ENCODE results near the gene KISS1R. TPM values are rescaled to one million over a fixed set of nuclear protein-coding genes. Genes with fewer than 3 reads are reported as not detected.
"Not testable (repeated sequence)": the region's sequence is repeated elsewhere in the genome, so short reads cannot be mapped to it uniquely, and the experiment has no call there.

The KISS1R gene
- total RNA-seq, 1 experiment from 2014 or later, result 1.4 TPM

GRCh38 chr19:876780-877314, 40.3 kb upstream of the KISS1R start:
- H3K36me3 ChIP-seq (replicated peaks; ENCODE audit: control insufficient read depth, insufficient read depth, low read length), result peaks cover 5% of the 10 kb centered on the region
- H3K27me3 ChIP-seq (ENCODE audit: control insufficient read depth, insufficient read depth, low read length), result no peaks in the 10 kb centered on the region
- DNase-seq, result no peak
- no peak overlapping the region for H3K4me3 ChIP-seq (ENCODE audit: insufficient read depth, low read depth, low read length)

- not testable (repeated sequence) for H3K4me3 ChIP-seq (ENCODE audit: insufficient read depth, low read depth, low read length); DNase-seq; H3K27me3 ChIP-seq (ENCODE audit: control insufficient read depth, insufficient read depth, low read length); H3K36me3 ChIP-seq (replicated peaks; ENCODE audit: control insufficient read depth, insufficient read depth, low read length)
Observed at GRCh38 chr19:877992-878660, 39.0 kb upstream of the KISS1R start.

- H3K4me3 ChIP-seq (ENCODE audit: insufficient read depth, low read depth, low read length); DNase-seq; H3K36me3 ChIP-seq (replicated peaks; ENCODE audit: control insufficient read depth, insufficient read depth, low read length); H3K27me3 ChIP-seq (ENCODE audit: control insufficient read depth, insufficient read depth, low read length): not testable (repeated sequence)
Observed at GRCh38 chr19:878751-879561, 38.2 kb upstream of the KISS1R start.

GRCh38 chr19:879711-880438, 37.3 kb upstream of the KISS1R start:
- H3K4me3 ChIP-seq (ENCODE audit: insufficient read depth, low read depth, low read length), result no peak overlapping the region
- DNase-seq, result peak; percentile 77
- no peaks in the 10 kb centered on the region for H3K27me3 ChIP-seq (ENCODE audit: control insufficient read depth, insufficient read depth, low read length)
- peaks cover 5% of the 10 kb centered on the region for H3K36me3 ChIP-seq (replicated peaks; ENCODE audit: control insufficient read depth, insufficient read depth, low read length)

- no peak for DNase-seq
- no peak overlapping the region for H3K4me3 ChIP-seq (ENCODE audit: insufficient read depth, low read depth, low read length)
- H3K27me3 ChIP-seq (ENCODE audit: control insufficient read depth, insufficient read depth, low read length), result no peaks in the 10 kb centered on the region
- H3K36me3 ChIP-seq (replicated peaks; ENCODE audit: control insufficient read depth, insufficient read depth, low read length), result peaks cover 5% of the 10 kb centered on the region; the same call in 1 of the 2 replicates
Observed at GRCh38 chr19:881385-882071, 35.6 kb upstream of the KISS1R start.

- no peak for DNase-seq
- Histone ChIP-seq H3K27me3 (ENCODE audit: control insufficient read depth, insufficient read depth, low read length) (no peaks in the 10 kb centered on the region), H3K4me3 (ENCODE audit: insufficient read depth, low read depth, low read length) (no peak overlapping the region), H3K36me3 (replicated peaks; ENCODE audit: control insufficient read depth, insufficient read depth, low read length) (peaks cover 5% of the 10 kb centered on the region; the same call in 1 of the 2 replicates)
Observed at GRCh38 chr19:882871-883497, 34.1 kb upstream of the KISS1R start.

- Histone ChIP-seq H3K4me3 (ENCODE audit: insufficient read depth, low read depth, low read length) (no peak overlapping the region), H3K27me3 (ENCODE audit: control insufficient read depth, insufficient read depth, low read length) (no peaks in the 10 kb centered on the region), H3K36me3 (replicated peaks; ENCODE audit: control insufficient read depth, insufficient read depth, low read length) (peaks cover 5% of the 10 kb centered on the region; the same call in 1 of the 2 replicates)
- peak; percentile 76 for DNase-seq
Observed at GRCh38 chr19:883661-884211, 33.4 kb upstream of the KISS1R start.

- no peak for DNase-seq
- H3K36me3 ChIP-seq (replicated peaks; ENCODE audit: control insufficient read depth, insufficient read depth, low read length), result peaks cover 7% of the 10 kb centered on the region
- H3K4me3 ChIP-seq (ENCODE audit: insufficient read depth, low read depth, low read length), result no peak overlapping the region
- H3K27me3 ChIP-seq (ENCODE audit: control insufficient read depth, insufficient read depth, low read length), result no peaks in the 10 kb centered on the region
Observed at GRCh38 chr19:884420-885211, 32.5 kb upstream of the KISS1R start.

- H3K36me3 ChIP-seq (replicated peaks; ENCODE audit: control insufficient read depth, insufficient read depth, low read length), result peaks cover 7% of the 10 kb centered on the region
- no peak for DNase-seq
- no peak overlapping the region for H3K4me3 ChIP-seq (ENCODE audit: insufficient read depth, low read depth, low read length)
- H3K27me3 ChIP-seq (ENCODE audit: control insufficient read depth, insufficient read depth, low read length), result no peaks in the 10 kb centered on the region
Observed at GRCh38 chr19:885536-886224, 31.5 kb upstream of the KISS1R start.

GRCh38 chr19:887072-887471, 30.1 kb upstream of the KISS1R start:
- Histone ChIP-seq H3K4me3 (ENCODE audit: insufficient read depth, low read depth, low read length) (no peak overlapping the region), H3K27me3 (ENCODE audit: control insufficient read depth, insufficient read depth, low read length) (no peaks in the 10 kb centered on the region), H3K36me3 (replicated peaks; ENCODE audit: control insufficient read depth, insufficient read depth, low read length) (peaks cover 2% of the 10 kb centered on the region)
- no peak for DNase-seq

- no peak overlapping the region for H3K4me3 ChIP-seq (ENCODE audit: insufficient read depth, low read depth, low read length)
- peaks cover 2% of the 10 kb centered on the region for H3K36me3 ChIP-seq (replicated peaks; ENCODE audit: control insufficient read depth, insufficient read depth, low read length)
- H3K27me3 ChIP-seq (ENCODE audit: control insufficient read depth, insufficient read depth, low read length), result no peaks in the 10 kb centered on the region
- no peak for DNase-seq
Observed at GRCh38 chr19:887599-887998, 29.5 kb upstream of the KISS1R start.

- Histone ChIP-seq H3K4me3 (ENCODE audit: insufficient read depth, low read depth, low read length) (no peak overlapping the region), H3K36me3 (replicated peaks; ENCODE audit: control insufficient read depth, insufficient read depth, low read length) (peaks cover 2% of the 10 kb centered on the region), H3K27me3 (ENCODE audit: control insufficient read depth, insufficient read depth, low read length) (no peaks in the 10 kb centered on the region)
- DNase-seq, result no peak
Observed at GRCh38 chr19:888581-889385, 28.4 kb upstream of the KISS1R start.
